GM23338 (cell line): ENCODE measurements around the gene ZBTB20. TPM values are rescaled to one million over a fixed set of nuclear protein-coding genes. Genes with fewer than 3 reads are reported as not detected.
A peak's percentile ranks its signal among the peaks of the same experiment; 100 is the strongest.

ENCODE experiments used
- ATAC-seq: fragments of 200-7000 bp; cut with Tn5 transposase; 3 replicates; pipeline ENCODE4 v1.9.1; 2020
- DNase-seq: peaks from one replicate; pipeline ENCODE4 v3.0.0-alpha.2; 2015; ENCODE audit warnings: low spot score
- H2AFZ ChIP-seq: fragments of 200-600 bp; sonication (generic); 2 replicates; pipeline ENCODE4 v1.8.0; 2016; ENCODE audit warnings: antibody characterized with exemption, mild to moderate bottlenecking, moderate library complexity
- H3F3A ChIP-seq: fragments of 200-600 bp; sonication (generic); replicated peaks from 2 replicates; pipeline ENCODE4 v1.8.0; 2017; ENCODE audit warnings: antibody characterized with exemption, mixed run types, low read depth
- H3K27ac ChIP-seq: fragments of 200-600 bp; sonication (generic); 2 replicates; pipeline ENCODE4 v1.6.1; 2016; ENCODE audit warnings: low read depth
- H3K27me3 ChIP-seq: fragments of 200-600 bp; sonication (generic); 2 replicates; pipeline ENCODE4 v1.8.0; 2016; ENCODE audit warnings: mild to moderate bottlenecking, mixed run types, moderate library complexity; ENCODE audit not compliant: insufficient read depth
- H3K36me3 ChIP-seq: fragments of 200-600 bp; sonication (generic); 2 replicates; pipeline ENCODE4 v1.8.0; 2016; ENCODE audit warnings: mild to moderate bottlenecking; ENCODE audit not compliant: insufficient read depth
- H3K4me1 ChIP-seq: fragments of 200-600 bp; sonication (generic); 2 replicates; pipeline ENCODE4 v1.8.0; 2016; ENCODE audit warnings: mild to moderate bottlenecking, moderate library complexity; ENCODE audit not compliant: insufficient read depth
- H3K4me2 ChIP-seq: fragments of 200-600 bp; sonication (generic); 2 replicates; pipeline ENCODE4 v1.7.1; 2017; ENCODE audit warnings: mixed run types
- H3K4me3 ChIP-seq: fragments of 200-600 bp; sonication (generic); 2 replicates; pipeline ENCODE4 v1.6.1; 2016; ENCODE audit warnings: mixed run types
- H3K79me2 ChIP-seq: fragments of 200-600 bp; sonication (generic); replicated peaks from 2 replicates; pipeline ENCODE4 v1.8.0; 2017; ENCODE audit warnings: mild to moderate bottlenecking; ENCODE audit not compliant: insufficient read depth
- H3K9me2 ChIP-seq: fragments of 200-600 bp; sonication (generic); 2 replicates; pipeline ENCODE4 v1.8.0; 2017; ENCODE audit not compliant: insufficient read depth
- H4K20me1 ChIP-seq: fragments of 200-600 bp; sonication (generic); replicated peaks from 2 replicates; pipeline ENCODE4 v1.8.0; 2017; ENCODE audit warnings: mild to moderate bottlenecking; ENCODE audit not compliant: insufficient read depth
- H3K27ac Mint-ChIP-seq: 2 replicates; pipeline ENCODE4 v1.8.0; 2020; ENCODE audit warnings: inconsistent platforms, mild to moderate bottlenecking, moderate library complexity, mixed read lengths
- H3K27me3 Mint-ChIP-seq: 3 replicates; pipeline ENCODE4 v1.8.0; 2022; ENCODE audit warnings: low read depth, mild to moderate bottlenecking, moderate library complexity, mixed read lengths, inconsistent platforms; ENCODE audit not compliant: insufficient read depth, poor library complexity
- H3K36me3 Mint-ChIP-seq: 3 replicates; pipeline ENCODE4 v1.8.0; 2021; ENCODE audit warnings: low read depth, mild to moderate bottlenecking, inconsistent platforms, moderate library complexity, mixed read lengths
- H3K4me1 Mint-ChIP-seq: 3 replicates; pipeline ENCODE4 v1.8.0; 2020; ENCODE audit warnings: mild to moderate bottlenecking, inconsistent platforms, mixed read lengths
- H3K4me3 Mint-ChIP-seq: 3 replicates; pipeline ENCODE4 v1.8.0; 2021; ENCODE audit warnings: moderate library complexity, mild to moderate bottlenecking, inconsistent platforms, mixed read lengths
- H3K9me3 Mint-ChIP-seq: 3 replicates; pipeline ENCODE4 v1.8.0; 2020; ENCODE audit warnings: moderate library complexity, mild to moderate bottlenecking, inconsistent platforms, mixed read lengths
- CREB1 ChIP-seq: fragments of 250-450 bp; sonication (Bioruptor Pico); IDR thresholded peaks from 2 replicates; pipeline ENCODE4 v1.5.0; 2020; ENCODE audit warnings: low read depth, mild to moderate bottlenecking, moderate library complexity
- CTCF ChIP-seq, 2 experiments: fragments of 200-600 bp in 1 of 2; sonication (generic) in 1 of 2; conservative IDR thresholded peaks; 2 replicates each; pipeline versions ENCODE4 v1.5.1 to v1.6.1; 2016 to 2017; ENCODE audit warnings: antibody characterized with exemption in 2 of 2, low read depth in 2 of 2, mild to moderate bottlenecking in 2 of 2, moderate library complexity in 1 of 2
- EZH2 ChIP-seq: fragments of 200-600 bp; sonication (generic); IDR thresholded peaks from one replicate; pipeline ENCODE4 v1.8.0; 2017; ENCODE audit warnings: antibody characterized with exemption, mild to moderate bottlenecking, low read depth; ENCODE audit not compliant: unreplicated experiment
- EZH2phosphoT487 ChIP-seq: fragments of 200-600 bp; sonication (generic); IDR thresholded peaks from one replicate; pipeline ENCODE4 v1.8.1; 2018; ENCODE audit warnings: antibody characterized with exemption; ENCODE audit not compliant: unreplicated experiment
- JUNB ChIP-seq: IDR thresholded peaks from one replicate; pipeline ENCODE4 v1.6.1; 2016; ENCODE audit warnings: antibody characterized with exemption; ENCODE audit not compliant: unreplicated experiment
- NANOG ChIP-seq: IDR thresholded peaks from 2 replicates; pipeline ENCODE4 v1.6.1; 2016; ENCODE audit warnings: antibody characterized with exemption, borderline replicate concordance
- POLR2AphosphoS5 ChIP-seq: IDR thresholded peaks from 2 replicates; pipeline ENCODE4 v1.6.1; 2016; ENCODE audit warnings: antibody characterized with exemption, low read depth
- REST ChIP-seq: IDR thresholded peaks from one replicate; pipeline ENCODE4 v1.6.1; 2018; ENCODE audit warnings: antibody characterized with exemption; ENCODE audit not compliant: unreplicated experiment
- STAT1 ChIP-seq: IDR thresholded peaks from one replicate; pipeline ENCODE4 v1.6.1; 2016; ENCODE audit warnings: antibody characterized with exemption; ENCODE audit not compliant: unreplicated experiment
- ZNF331 ChIP-seq: fragments of 250-450 bp; sonication (Bioruptor Pico); IDR thresholded peaks from 2 replicates; pipeline ENCODE4 v1.5.0; 2020; ENCODE audit warnings: low read depth, mild to moderate bottlenecking, moderate library complexity
- ZNF462 ChIP-seq: fragments of 250-450 bp; sonication (Bioruptor Pico); IDR thresholded peaks from 2 replicates; pipeline ENCODE4 v1.5.0; 2020; ENCODE audit warnings: mild to moderate bottlenecking, moderate library complexity
- polyA plus RNA-seq: library from polyadenylated mRNA; unstranded; fragments of >200 nt; fragmentation: Nextera tagmentation; extraction: Ambion mirVana; gene quantifications from 2 replicates; pipeline ENCODE4 v1.2.1, GENCODE V29; 2016
- total RNA-seq: library from RNA; depleted of rRNA; stranded (reverse); fragments of >200 nt; shearing (Covaris generic); gene quantifications from 2 replicates; pipeline ENCODE4 v1.2.3, GENCODE V29; 2014

The ZBTB20 gene
- total and polyA plus RNA-seq, 2 experiments from 2014 or later = 2.0 to 3.3 TPM

- no peaks in the 10 kb centered on the region for H3K36me3 Mint-ChIP-seq
- no peaks in the 10 kb centered on the region for H3K27me3 ChIP-seq
- H3K27ac Mint-ChIP-seq = no peak overlapping the region
- no peaks in the 10 kb centered on the region for H3F3A ChIP-seq
- H3K4me3 Mint-ChIP-seq = no peak overlapping the region
- TF ChIP-seq EZH2phosphoT487 (no peak), ZNF462 (CRISPR knock-in tag) (0 out of 2 replicates have a peak, but pooled peaks have one; percentile 30)
- no peaks in the 10 kb centered on the region for H3K9me2 ChIP-seq
- H2AFZ ChIP-seq = no peak overlapping the region
- no peaks in the 10 kb centered on the region for H3K36me3 ChIP-seq
- no peaks in the 10 kb centered on the region for H3K79me2 ChIP-seq
- H3K4me1 ChIP-seq = no peaks in the 10 kb centered on the region
- no peak overlapping the region for H3K4me2 ChIP-seq
- DNase-seq (peak; percentile 24), ATAC-seq (peak; percentile 60; the same call in 2 of the 3 replicates)
- peaks cover 12% of the 10 kb centered on the region; the same call in 2 of the 3 replicates for H3K4me1 Mint-ChIP-seq
- no peaks in the 10 kb centered on the region for H3K9me3 Mint-ChIP-seq
- no peak overlapping the region for H3K27ac ChIP-seq
- H4K20me1 ChIP-seq = no peaks in the 10 kb centered on the region
- H3K27me3 Mint-ChIP-seq = peaks cover 2% of the 10 kb centered on the region
- no peak overlapping the region for H3K4me3 ChIP-seq
These were observed 280.7 kb downstream of the ZBTB20 start for GRCh38 chr3:114866430-114866829.

GRCh38 chr3:114864970-114865369, 282.1 kb downstream of the ZBTB20 start:
- Histone ChIP-seq H4K20me1 (no peaks in the 10 kb centered on the region), H3K36me3 (no peaks in the 10 kb centered on the region), H3K27me3 (no peaks in the 10 kb centered on the region), H2AFZ (no peak overlapping the region), H3K4me3 (no peak overlapping the region), H3K4me2 (no peak overlapping the region), H3K79me2 (no peaks in the 10 kb centered on the region), H3K4me1 (no peaks in the 10 kb centered on the region; the same call in 1 of the 2 replicates), H3F3A (no peaks in the 10 kb centered on the region), H3K9me2 (no peaks in the 10 kb centered on the region), H3K27ac (no peak overlapping the region)
- peaks cover 16% of the 10 kb centered on the region; the same call in 2 of the 3 replicates for H3K4me1 Mint-ChIP-seq
- H3K27ac Mint-ChIP-seq = no peak overlapping the region
- no peaks in the 10 kb centered on the region for H3K27me3 Mint-ChIP-seq
- ATAC-seq = no peak
- no peak overlapping the region for H3K4me3 Mint-ChIP-seq
- no peak for DNase-seq
- H3K9me3 Mint-ChIP-seq = no peaks in the 10 kb centered on the region
- H3K36me3 Mint-ChIP-seq = no peaks in the 10 kb centered on the region
- TF ChIP-seq STAT1 (no peak), CREB1 (CRISPR knock-in tag) (no peak), REST (no peak), EZH2 (no peak), JUNB (no peak), ZNF331 (CRISPR knock-in tag) (no peak), POLR2AphosphoS5 (no peak), CTCF (conservative IDR thresholded peaks at IDR 0.05; ENCODE audit: low read depth in 2 of 2) (no peak), NANOG (no peak)
